T-helper 1 cell treated with Interleukin-12 subunit alpha and Interleukin-12 subunit beta and Interleukin-4 antibody, amounts not matched to agents 30 μg/mL and 1 μg/mL, for 36 hours (primary cell): ENCODE data around the gene CIART.
"Not testable (repeated sequence)": the region's sequence is repeated elsewhere in the genome, so short reads cannot be mapped to it uniquely, and the experiment has no call there.

Experiments used
- H3K27ac Mint-ChIP-seq: one replicate; pipeline ENCODE4 v1.8.0; 2021; ENCODE audit warnings: mild to moderate bottlenecking, mixed read lengths
- H3K27me3 Mint-ChIP-seq: one replicate; pipeline ENCODE4 v1.8.0; 2021; ENCODE audit warnings: low read depth, mixed read lengths
- H3K36me3 Mint-ChIP-seq: one replicate; pipeline ENCODE4 v1.8.0; 2021; ENCODE audit warnings: low read depth, mixed read lengths
- H3K4me1 Mint-ChIP-seq: one replicate; pipeline ENCODE4 v1.8.0; 2021; ENCODE audit warnings: low read depth, mixed read lengths
- H3K4me3 Mint-ChIP-seq: one replicate; pipeline ENCODE4 v1.8.0; 2021; ENCODE audit warnings: mild to moderate bottlenecking, moderate library complexity, mixed read lengths
- H3K9me3 Mint-ChIP-seq: one replicate; pipeline ENCODE4 v1.8.0; 2021; ENCODE audit warnings: mixed read lengths

Gene CIART

DNA sequence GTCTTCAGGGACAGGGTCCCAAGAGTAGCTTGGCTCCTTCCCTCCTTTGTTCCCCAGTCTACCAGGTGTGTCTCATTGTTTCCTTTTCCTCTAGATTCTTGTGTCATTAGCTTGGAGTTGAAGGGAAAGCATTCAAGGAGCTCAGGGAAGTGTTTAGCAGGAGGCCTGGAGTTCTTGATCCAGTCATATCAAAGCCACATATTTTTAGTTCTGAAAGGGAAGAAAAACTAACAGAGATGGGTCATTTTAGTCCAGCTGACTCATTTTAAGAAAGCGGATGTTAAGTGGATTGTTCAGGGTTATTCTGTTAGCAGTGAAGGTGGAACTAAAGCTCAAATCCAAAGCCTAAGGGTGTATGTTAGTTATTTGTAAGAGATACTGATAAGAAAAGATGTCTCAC is 9.0 kb upstream of the CIART start:
- Mint-ChIP-seq H3K4me3 (no peak overlapping the region), H3K27me3 (no peaks in the 10 kb centered on the region)

DNA sequence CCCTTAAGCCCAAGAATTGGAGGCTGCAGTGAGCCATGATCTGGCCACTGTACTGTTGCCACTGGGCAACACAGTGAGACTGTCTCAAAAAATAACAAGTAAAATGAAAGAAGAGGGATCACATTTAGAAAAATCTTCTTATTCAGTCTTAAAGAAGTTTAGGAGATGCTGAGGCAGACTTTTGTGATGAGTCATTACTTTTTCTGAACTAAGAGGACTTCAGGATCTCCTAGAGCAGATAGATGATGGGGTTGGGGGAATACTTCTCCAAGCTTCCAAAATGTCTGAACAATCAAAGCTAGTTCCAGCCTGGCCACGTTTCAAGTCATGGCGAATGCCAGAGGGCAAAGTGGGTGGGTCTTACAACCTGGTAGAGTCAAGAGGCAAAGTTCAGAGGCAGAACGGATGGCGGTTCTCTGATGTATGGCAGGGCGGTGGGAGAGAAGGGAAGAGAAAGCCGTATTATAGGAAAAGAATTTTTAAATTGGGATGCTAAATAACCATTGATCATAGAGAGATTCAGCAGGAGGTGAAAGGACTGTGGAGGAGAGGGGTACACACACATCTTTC is 2.1 kb upstream of the CIART start:
- no peak overlapping the region for H3K27ac Mint-ChIP-seq
- H3K4me3 Mint-ChIP-seq = peak overlapping the region; percentile 58
- H3K27me3 Mint-ChIP-seq = peaks cover 17% of the 10 kb centered on the region
- peaks cover 4% of the 10 kb centered on the region for H3K36me3 Mint-ChIP-seq
- H3K4me1 Mint-ChIP-seq = peaks cover 22% of the 10 kb centered on the region
- H3K9me3 Mint-ChIP-seq = no peaks in the 10 kb centered on the region

More for the DNA sequence above, 9.0 kb upstream of the CIART start:
- peaks cover 4% of the 10 kb centered on the region for H3K36me3 Mint-ChIP-seq
- H3K9me3 Mint-ChIP-seq = no peaks in the 10 kb centered on the region
- H3K27ac Mint-ChIP-seq = no peak overlapping the region
- H3K4me1 Mint-ChIP-seq = peaks cover 7% of the 10 kb centered on the region

DNA sequence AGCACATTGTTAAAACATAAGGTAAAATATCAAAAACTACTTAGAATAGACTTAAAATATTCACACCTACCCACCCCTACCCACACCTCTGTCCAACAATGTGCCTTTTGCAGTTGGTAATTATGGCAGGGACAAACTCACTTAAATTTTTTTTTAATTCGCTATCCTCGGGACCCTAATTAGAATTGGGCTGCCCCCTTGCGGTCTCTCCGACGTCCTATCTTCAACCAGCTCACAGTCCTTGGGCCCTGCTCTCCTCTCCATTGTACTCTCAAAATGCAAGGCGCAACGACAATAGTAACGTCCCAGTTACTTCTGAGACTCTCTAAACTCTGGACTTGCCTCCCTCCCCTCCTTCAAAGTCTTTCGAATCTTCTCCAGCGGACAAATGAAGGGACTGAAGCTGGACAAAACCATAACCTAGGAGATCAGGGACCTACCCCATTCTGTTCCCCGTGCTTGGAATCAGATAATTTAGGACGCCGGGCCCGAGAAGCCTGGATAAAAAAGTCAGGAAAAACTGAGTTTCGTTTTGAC is 1.1 kb upstream of the CIART start:
- Mint-ChIP-seq H3K36me3 (peaks cover 4% of the 10 kb centered on the region), H3K27ac (peak overlapping the region; percentile 85), H3K4me1 (peaks cover 22% of the 10 kb centered on the region), H3K9me3 (no peaks in the 10 kb centered on the region), H3K4me3 (peak overlapping the region; percentile 96), H3K27me3 (peaks cover 17% of the 10 kb centered on the region)

DNA sequence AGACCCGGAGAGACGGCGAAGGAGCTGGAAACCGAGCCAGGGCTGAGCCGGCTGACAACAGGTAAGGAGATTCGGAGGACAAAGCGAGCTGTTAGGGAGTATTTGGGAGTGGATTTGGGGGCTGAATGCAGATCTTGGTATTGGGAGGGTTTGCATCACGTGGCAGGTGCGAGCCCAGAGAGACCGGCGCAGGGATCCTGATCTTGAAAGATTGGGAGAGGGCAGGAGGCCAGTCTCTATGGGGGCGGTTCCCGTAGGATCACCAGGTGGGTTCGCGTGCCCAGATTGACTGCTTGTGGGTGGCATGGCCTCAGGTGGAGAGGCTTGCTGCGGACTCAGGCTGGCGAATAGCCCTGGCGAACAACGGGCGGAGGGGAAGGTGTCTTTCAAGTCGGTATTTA is 204 bp downstream of the CIART start:
- Mint-ChIP-seq H3K36me3 (peaks cover 4% of the 10 kb centered on the region), H3K4me3 (peak overlapping the region; percentile 96), H3K4me1 (peaks cover 22% of the 10 kb centered on the region), H3K27ac (peak overlapping the region; percentile 85), H3K9me3 (no peaks in the 10 kb centered on the region), H3K27me3 (peaks cover 17% of the 10 kb centered on the region)

DNA sequence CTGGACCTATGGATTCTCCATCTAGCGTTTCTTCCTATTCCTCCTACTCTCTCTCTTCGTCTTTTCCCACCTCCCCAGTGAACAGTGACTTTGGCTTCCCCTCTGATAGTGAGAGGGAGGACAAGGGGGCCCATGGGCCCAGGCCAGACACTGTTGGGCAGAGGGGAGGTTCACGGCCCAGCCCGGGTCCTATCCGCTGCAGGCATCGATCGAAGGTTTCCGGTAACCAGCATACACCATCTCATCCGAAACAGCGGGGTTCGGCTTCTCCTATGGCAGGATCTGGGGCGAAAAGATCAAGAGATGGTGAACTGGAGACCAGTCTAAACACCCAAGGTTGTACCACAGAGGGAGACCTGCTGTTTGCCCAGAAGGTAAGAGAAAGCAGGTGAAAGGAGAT is 906 bp downstream of the CIART start:
- H3K4me3 Mint-ChIP-seq = peak overlapping the region; percentile 6

DNA sequence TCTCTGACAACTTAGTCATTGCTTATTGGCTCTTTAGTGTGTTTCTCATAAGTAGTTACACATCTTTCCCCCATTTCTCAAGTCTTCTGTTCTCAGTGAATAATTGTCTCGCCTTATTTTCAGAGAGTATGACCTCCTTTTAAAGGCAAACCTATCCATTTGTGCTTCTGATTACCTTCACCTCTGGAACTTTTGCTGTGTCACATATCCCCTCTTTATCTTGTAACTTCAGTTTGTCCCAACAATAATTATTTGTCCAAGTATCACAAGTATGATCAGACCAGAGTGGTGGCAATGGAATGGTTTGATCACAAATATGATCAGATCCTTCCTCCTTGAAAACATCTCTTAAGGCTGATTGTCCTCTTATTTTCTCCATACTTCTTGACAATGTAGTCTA is 6.0 kb downstream of the CIART start:
- Mint-ChIP-seq H3K4me3 (no peak overlapping the region), H3K4me1 (peaks cover 6% of the 10 kb centered on the region), H3K9me3 (no peaks in the 10 kb centered on the region), H3K36me3 (no peaks in the 10 kb centered on the region), H3K27me3 (no peaks in the 10 kb centered on the region), H3K27ac (no peak overlapping the region)

More for the DNA sequence above, 906 bp downstream of the CIART start:
- Mint-ChIP-seq H3K36me3 (peaks cover 4% of the 10 kb centered on the region), H3K27me3 (peaks cover 17% of the 10 kb centered on the region), H3K27ac (no peak overlapping the region), H3K9me3 (no peaks in the 10 kb centered on the region), H3K4me1 (peaks cover 22% of the 10 kb centered on the region)

DNA sequence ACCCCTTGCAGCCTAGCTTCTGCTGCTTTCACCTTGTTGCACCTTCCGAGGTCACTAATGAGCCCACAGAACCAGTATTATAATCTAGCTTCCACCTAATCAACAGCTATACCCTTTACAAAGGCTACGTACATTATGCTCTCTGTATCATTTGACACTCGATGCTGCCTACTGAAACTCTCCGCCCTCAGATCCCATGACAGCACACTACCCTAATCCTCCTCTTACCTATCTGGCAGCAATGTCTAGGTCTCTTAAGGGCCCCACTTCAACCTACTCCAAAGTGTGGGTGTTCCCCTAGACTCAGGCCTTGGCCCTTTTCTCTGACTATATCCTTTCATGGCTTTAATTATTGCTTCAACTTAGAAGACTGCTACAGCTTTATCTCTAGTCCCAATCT is 6.5 kb downstream of the CIART start:
- Mint-ChIP-seq H3K4me3 (no peak overlapping the region), H3K27ac (no peak overlapping the region), H3K27me3 (no peaks in the 10 kb centered on the region), H3K9me3 (no peaks in the 10 kb centered on the region), H3K4me1 (peaks cover 10% of the 10 kb centered on the region), H3K36me3 (no peaks in the 10 kb centered on the region)

DNA sequence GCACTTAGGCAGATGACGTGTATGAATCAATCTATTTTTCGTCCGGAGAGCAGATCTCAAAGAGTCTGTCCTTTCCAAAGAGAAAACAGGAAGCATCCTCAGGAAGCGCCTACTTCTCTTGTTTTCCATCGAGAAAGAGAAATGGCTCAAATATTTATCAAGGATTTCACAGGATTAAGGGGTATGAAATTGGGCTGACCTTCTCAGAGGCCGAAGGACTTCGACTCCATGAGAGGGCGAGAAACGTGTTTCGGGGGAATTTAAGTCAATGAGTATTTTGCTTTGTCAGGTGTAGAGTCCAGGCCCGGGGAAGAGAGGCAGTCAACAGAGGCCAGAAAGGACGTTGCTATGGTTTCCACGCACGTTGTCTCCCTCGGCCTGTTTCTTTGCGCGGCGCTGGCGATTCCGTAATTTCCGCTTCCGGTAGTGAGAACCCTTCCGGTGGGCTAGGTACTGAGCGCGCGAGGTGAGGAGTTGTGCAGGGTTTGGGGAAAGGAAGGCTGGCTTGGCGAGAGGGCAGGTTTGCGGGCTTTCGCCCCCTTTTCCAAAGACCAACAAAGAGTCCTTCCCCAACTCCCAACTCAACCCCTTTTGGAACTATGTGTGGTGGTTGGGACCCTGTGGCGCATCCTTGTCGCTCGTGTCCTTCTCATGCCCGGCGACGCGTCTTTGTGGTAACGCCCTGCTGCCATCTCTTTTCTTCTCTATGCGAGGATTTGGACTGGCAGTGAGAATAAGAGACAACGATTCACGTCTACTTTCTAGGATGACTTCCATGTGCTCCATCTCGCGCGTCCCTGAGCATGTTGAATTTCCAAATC is 11.3 kb downstream of the CIART start, which contains the start of gene MRPS21:
Gene MRPS21, plus strand, starts transcription at position 429 of the 821 bp plus-strand sequence. CDS start 506 bp downstream, outside the sequence.
- Mint-ChIP-seq H3K27me3 (no peaks in the 10 kb centered on the region), H3K36me3 (peaks cover 15% of the 10 kb centered on the region), H3K4me3 (peak within 1 kb of the TSS; percentile 94), H3K27ac (peak within 1 kb of the TSS; percentile 98), H3K9me3 (no peaks in the 10 kb centered on the region), H3K4me1 (peaks cover 30% of the 10 kb centered on the region)

DNA sequence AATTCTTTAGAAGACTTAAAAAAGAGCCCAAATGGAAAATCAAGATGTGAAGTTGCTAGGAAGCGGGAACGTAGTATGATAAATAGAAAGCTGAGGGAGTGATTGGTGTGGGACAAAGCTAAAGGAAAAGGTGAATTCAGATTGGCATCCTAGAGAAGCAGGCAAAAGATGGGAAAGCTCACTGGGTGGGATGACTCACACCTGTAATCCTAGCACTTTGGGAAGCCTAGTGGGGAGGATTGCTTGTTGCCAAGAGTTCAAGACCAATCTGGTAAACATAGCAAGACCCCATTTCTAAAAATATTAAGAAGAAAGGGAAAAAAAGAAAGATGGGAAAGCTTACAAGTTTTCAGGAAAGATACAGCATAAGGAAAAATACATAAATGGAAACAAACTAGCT is 13.1 kb downstream of the CIART start:
- no peak overlapping the region for H3K27ac Mint-ChIP-seq
- no peaks in the 10 kb centered on the region for H3K9me3 Mint-ChIP-seq
- no peak overlapping the region for H3K4me3 Mint-ChIP-seq
- no peaks in the 10 kb centered on the region for H3K27me3 Mint-ChIP-seq
- H3K4me1 Mint-ChIP-seq = peaks cover 30% of the 10 kb centered on the region
- peaks cover 16% of the 10 kb centered on the region for H3K36me3 Mint-ChIP-seq

DNA sequence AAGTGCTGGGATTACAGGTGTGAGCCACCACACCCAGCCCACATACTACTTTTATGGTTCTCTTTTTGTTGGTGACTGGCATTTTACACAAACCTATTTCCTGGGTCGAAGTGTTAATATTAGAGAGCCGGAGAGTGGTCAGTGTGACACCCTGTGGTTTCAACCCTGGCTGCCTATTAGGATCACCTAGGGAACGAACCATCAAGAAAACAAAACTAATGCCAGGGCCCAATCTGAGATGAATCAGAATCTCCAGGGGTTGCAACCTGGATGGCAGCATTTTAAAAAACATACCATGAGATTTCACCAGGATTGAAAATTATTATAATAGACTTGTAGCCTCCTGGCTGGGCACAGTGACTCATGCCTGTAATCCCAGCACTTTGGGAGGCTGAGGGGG is 17.4 kb downstream of the CIART start:
- H3K36me3 Mint-ChIP-seq = peaks cover 27% of the 10 kb centered on the region
- no peak overlapping the region for H3K4me3 Mint-ChIP-seq
- no peaks in the 10 kb centered on the region for H3K27me3 Mint-ChIP-seq
- peaks cover 21% of the 10 kb centered on the region for H3K4me1 Mint-ChIP-seq
- H3K9me3 Mint-ChIP-seq = no peaks in the 10 kb centered on the region
- no peak overlapping the region for H3K27ac Mint-ChIP-seq

DNA sequence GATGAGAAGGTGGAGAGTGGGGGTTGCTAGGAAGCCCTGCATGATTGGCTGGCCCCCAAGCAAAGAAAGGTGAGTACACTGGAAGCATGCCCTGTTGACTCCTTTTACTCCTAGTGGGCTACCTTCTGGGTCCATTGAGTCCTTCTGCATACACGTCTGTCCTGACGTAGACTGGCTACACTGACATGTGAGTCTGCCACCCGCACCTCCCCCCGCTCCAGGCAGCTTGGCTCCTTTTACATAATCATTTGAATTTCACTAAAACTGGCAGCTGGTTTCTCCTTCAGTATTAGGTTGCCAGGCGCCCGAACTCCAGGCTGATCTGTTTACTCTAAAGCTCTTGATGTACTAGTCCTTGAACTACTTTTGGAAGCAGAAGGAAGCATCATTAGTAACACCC is 20.0 kb downstream of the CIART start:
- H3K27me3 Mint-ChIP-seq = no peaks in the 10 kb centered on the region
- no peak overlapping the region for H3K27ac Mint-ChIP-seq
- H3K4me3 Mint-ChIP-seq = no peak overlapping the region
- peaks cover 9% of the 10 kb centered on the region for H3K4me1 Mint-ChIP-seq
- no peaks in the 10 kb centered on the region for H3K9me3 Mint-ChIP-seq
- H3K36me3 Mint-ChIP-seq = peaks cover 20% of the 10 kb centered on the region

DNA sequence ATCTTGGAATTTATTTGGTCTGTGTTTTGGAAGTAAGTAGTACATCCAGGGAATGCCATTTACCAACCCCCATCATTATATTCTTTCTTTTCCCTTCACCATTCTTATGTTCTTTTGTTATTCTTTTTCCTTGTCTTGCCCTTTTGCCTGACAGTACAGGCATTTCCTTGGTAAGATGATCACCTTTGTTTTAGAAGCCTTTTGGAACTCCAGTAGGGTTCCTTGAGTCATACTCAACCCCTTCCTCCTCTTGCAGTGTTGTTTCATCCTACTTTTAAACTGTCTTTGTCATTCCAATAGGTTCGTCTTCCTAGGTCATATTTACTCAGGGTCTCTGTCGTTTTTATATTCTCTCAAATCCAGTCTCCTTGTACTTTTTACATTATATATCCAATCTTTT is 20.5 kb downstream of the CIART start:
- Mint-ChIP-seq H3K4me3 (no peak overlapping the region), H3K4me1 (peaks cover 7% of the 10 kb centered on the region), H3K36me3 (peaks cover 20% of the 10 kb centered on the region), H3K27me3 (no peaks in the 10 kb centered on the region), H3K27ac (no peak overlapping the region), H3K9me3 (no peaks in the 10 kb centered on the region)

DNA sequence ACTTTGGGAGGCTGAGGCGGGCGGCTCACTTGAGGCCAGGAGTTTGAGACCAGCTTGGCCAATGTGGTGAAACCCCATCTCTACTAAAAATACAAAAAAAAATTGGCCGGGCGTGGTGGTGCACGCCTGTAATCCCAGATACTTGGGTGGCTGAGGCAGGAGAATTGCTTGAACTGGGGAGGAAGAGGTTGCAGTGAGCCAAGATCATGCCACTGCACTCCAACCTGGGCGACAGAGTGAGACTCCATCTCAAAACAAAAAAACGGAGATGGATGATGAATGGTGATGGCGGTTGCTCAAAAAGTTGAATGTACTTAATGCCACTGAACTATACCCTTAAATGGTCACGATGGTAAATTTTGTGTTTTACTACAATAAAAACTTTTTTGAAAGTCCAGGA is 26.2 kb downstream of the CIART start:
- not testable (repeated sequence) for H3K36me3 Mint-ChIP-seq, H3K4me3 Mint-ChIP-seq, H3K9me3 Mint-ChIP-seq, H3K27me3 Mint-ChIP-seq, H3K27ac Mint-ChIP-seq, H3K4me1 Mint-ChIP-seq

DNA sequence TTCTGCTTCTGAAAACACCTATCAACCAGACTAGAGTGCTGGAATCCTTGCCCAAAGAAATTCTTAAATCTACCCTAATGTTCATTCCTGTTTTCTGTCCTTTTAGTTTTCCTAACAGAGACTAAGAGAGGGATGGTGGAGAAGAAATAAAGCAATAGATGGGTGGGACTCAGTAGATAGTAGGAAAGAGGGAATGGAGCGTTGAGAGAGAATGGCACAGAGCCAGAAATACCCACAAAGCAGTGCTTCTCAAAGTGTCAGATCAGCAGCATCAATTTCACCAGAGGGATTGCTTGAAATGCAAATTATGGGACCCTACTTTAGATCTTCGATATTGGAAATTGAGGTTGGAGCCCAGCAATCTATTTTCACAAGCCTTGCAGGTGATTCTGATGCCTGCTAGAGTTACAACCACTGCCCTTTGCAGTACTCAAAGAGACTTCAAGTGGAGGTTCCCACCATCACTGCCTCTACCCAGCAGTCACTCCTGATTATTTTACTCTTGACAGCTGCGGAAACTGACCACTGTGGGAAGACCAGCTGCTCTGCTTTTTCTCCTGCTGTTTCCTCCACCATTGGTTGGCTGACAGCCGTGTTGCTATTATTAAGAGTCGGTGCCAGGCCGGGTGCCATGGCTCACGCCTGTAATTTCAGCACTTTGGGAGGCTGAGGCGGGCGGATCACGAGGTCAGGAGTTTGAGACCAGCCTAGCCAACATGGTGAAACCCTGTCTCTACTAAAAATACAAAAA is 27.6 kb downstream of the CIART start:
- Mint-ChIP-seq H3K4me1 (no peaks in the 10 kb centered on the region), H3K4me3 (no peak overlapping the region), H3K27ac (no peak overlapping the region), H3K27me3 (no peaks in the 10 kb centered on the region), H3K9me3 (no peaks in the 10 kb centered on the region), H3K36me3 (peaks cover 7% of the 10 kb centered on the region)
